HepG2 (cell line): ENCODE results near the gene SPP1. TPM values are rescaled to one million over a fixed set of nuclear protein-coding genes. Genes with fewer than 3 reads are reported as not detected.

Source experiments
- AGO2 ChIP-seq: fragments of 200-400 bp; formaldehyde crosslinking; optimal IDR thresholded peaks from 2 replicates; pipeline ENCODE3; 2017; ENCODE audit warnings: mild to moderate bottlenecking, low read depth, low read length, moderate library complexity
- ARID4A ChIP-seq: sonication (generic); formaldehyde crosslinking; IDR thresholded peaks from 2 replicates; pipeline ENCODE4 v1.5.0; 2020; ENCODE audit warnings: mild to moderate bottlenecking, missing genetic modification reagents, borderline replicate concordance
- DNMT1 ChIP-seq: sonication (generic); formaldehyde crosslinking; IDR thresholded peaks from 2 replicates; pipeline ENCODE4 v1.5.1; 2020; ENCODE audit warnings: mild to moderate bottlenecking, missing genetic modification reagents
- EHMT2 ChIP-seq: fragments of 200-600 bp; sonication (generic); IDR thresholded peaks from 2 replicates; pipeline ENCODE4 v1.7.0; 2017; ENCODE audit warnings: antibody characterized with exemption, low read depth, low read length, borderline replicate concordance
- GABPA ChIP-seq, 2 experiments: IDR thresholded peaks; 2 replicates each; pipeline ENCODE4 v1.6.1; 2011 to 2016; ENCODE audit warnings: low read depth in 2 of 2, low read length in 1 of 2, missing biosample characterization in 1 of 2, missing genetic modification characterization in 1 of 2
- GABPB1 ChIP-seq: IDR thresholded peaks from 2 replicates; pipeline ENCODE4 v1.6.1; 2016; ENCODE audit warnings: mild to moderate bottlenecking, missing genetic modification reagents, moderate library complexity, missing compliant biosample characterization
- KDM1A ChIP-seq: IDR thresholded peaks from 2 replicates; pipeline ENCODE4 v1.6.1; 2016; ENCODE audit warnings: missing compliant biosample characterization
- KMT2B ChIP-seq: IDR thresholded peaks from 2 replicates; pipeline ENCODE4 v1.6.1; 2016; ENCODE audit warnings: missing genetic modification reagents, missing compliant biosample characterization
- PAF1 ChIP-seq: IDR thresholded peaks from 2 replicates; pipeline ENCODE4 v1.6.1; 2016; ENCODE audit warnings: missing genetic modification reagents, missing compliant biosample characterization
- RBFOX2 ChIP-seq: fragments of 200-400 bp; formaldehyde crosslinking; IDR thresholded peaks from 2 replicates; pipeline ENCODE4 v1.6.1; 2017; ENCODE audit warnings: low read depth, mild to moderate bottlenecking, low read length
- TCF12 ChIP-seq, 2 experiments: fragments of 450-650 bp in 1 of 2; sonication (generic) in 1 of 2; formaldehyde crosslinking in 1 of 2; IDR thresholded peaks; 2 replicates each; pipeline versions ENCODE4 v1.6.1 to v1.8.0; 2017 to 2022; ENCODE audit warnings: antibody characterized with exemption in 1 of 2, mild to moderate bottlenecking in 1 of 2, missing genetic modification reagents in 1 of 2, moderate library complexity in 1 of 2
- TEAD3 ChIP-seq: optimal IDR thresholded peaks from 2 replicates; pipeline ENCODE3; 2016; ENCODE audit warnings: borderline replicate concordance
- TFDP1 ChIP-seq: IDR thresholded peaks from 2 replicates; pipeline ENCODE4 v1.6.1; 2016; ENCODE audit warnings: missing compliant biosample characterization, missing genetic modification reagents, borderline replicate concordance
- ZFP91 ChIP-seq: sonication (generic); formaldehyde crosslinking; IDR thresholded peaks from 2 replicates; pipeline ENCODE4 v1.9.0; 2022; ENCODE audit warnings: missing genetic modification reagents, mild to moderate bottlenecking, borderline replicate concordance
- ZNF512 ChIP-seq: sonication (generic); formaldehyde crosslinking; IDR thresholded peaks from 2 replicates; pipeline ENCODE4 v1.4.0; 2020; ENCODE audit warnings: mild to moderate bottlenecking, missing genetic modification reagents
- ZNF776 ChIP-seq: sonication (generic); formaldehyde crosslinking; IDR thresholded peaks from 2 replicates; pipeline ENCODE4 v1.4.0; 2020; ENCODE audit warnings: mild to moderate bottlenecking, missing genetic modification reagents
- ZNF800 ChIP-seq: sonication (generic); formaldehyde crosslinking; IDR thresholded peaks from 2 replicates; pipeline ENCODE4 v1.4.0; 2020; ENCODE audit warnings: missing genetic modification reagents
- polyA plus RNA-seq, 8 experiments: library from polyadenylated mRNA; depleted of rRNA in 3 of 8; stranded (reverse) in 7 of 8; unstranded in 1 of 8; fragments of >200 nt; fragmentation: Illumina TruSeq in 4 of 8; extraction: Trizol in 4 of 8; gene quantifications; 2 replicates each; pipeline versions ENCODE4 v1.2.1 to v1.2.3, GENCODE V29; 2011 to 2016; ENCODE audit warnings: low read depth in 4 of 8, missing spikeins in 1 of 8, mixed read lengths in 1 of 8; ENCODE audit not compliant: insufficient read depth in 1 of 8
- total RNA-seq, 5 experiments: library from RNA; depleted of rRNA; stranded (reverse); fragments of >200 nt; fragmentation: Illumina TruSeq; extraction: Trizol; gene quantifications; 2 replicates each; pipeline ENCODE4 v1.2.3, GENCODE V29; 2016; ENCODE audit warnings: low read depth in 1 of 5

SPP1 gene
- total and polyA plus RNA-seq, 2 of the 13 experiments (the other 11 are each of a cell fraction or from before 2014, with no cell fraction given): 682 to 788 TPM

GRCh38 chr4:88008122-88008742 is 32.7 kb downstream of the SPP1 start (continued):
- TF ChIP-seq ARID4A (CRISPR knock-in tag) (peak; percentile 23; the same call in 1 of the 2 replicates), GABPB1 (CRISPR knock-in tag) (peak; percentile 78), KDM1A (CRISPR knock-in tag) (0 out of 2 replicates have a peak, but pooled peaks have one; percentile 11), ZNF512 (CRISPR knock-in tag) (no peak), ZNF776 (CRISPR knock-in tag) (peak; percentile 29; the same call in 1 of the 2 replicates), DNMT1 (CRISPR knock-in tag) (no peak), TEAD3 (CRISPR knock-in tag) (peak; percentile 61), GABPA (IDR thresholded peaks at IDR 0.05; ENCODE audit: low read depth, low read length) (peak; percentile 29; the same call in 1 of the 2 replicates), GABPA (CRISPR knock-in tag; IDR thresholded peaks at IDR 0.05; ENCODE audit: low read depth) (peak; percentile 50; the same call in 1 of the 2 replicates), TFDP1 (CRISPR knock-in tag) (0 out of 2 replicates have a peak, but pooled peaks have one; percentile 15), AGO2 (peak; percentile 55), PAF1 (CRISPR knock-in tag) (no peak), EHMT2 (no peak), TCF12 (IDR thresholded peaks at IDR 0.05) (no peak), TCF12 (CRISPR knock-in tag; IDR thresholded peaks at IDR 0.05) (peak; percentile 32; the same call in 1 of the 2 replicates), KMT2B (CRISPR knock-in tag) (0 out of 2 replicates have a peak, but pooled peaks have one; percentile 32), ZFP91 (0 out of 2 replicates have a peak, but pooled peaks have one; percentile 26), RBFOX2 (peak; percentile 70), ZNF800 (CRISPR knock-in tag) (0 out of 2 replicates have a peak, but pooled peaks have one; percentile 68)
